Iris pigment epithelial cell (primary cell): Measurements from ENCODE around the gene BLOC1S3.

Source experiments
- DNase-seq: peaks from one replicate; pipeline ENCODE4 v3.0.0-alpha.2; 2011; ENCODE audit warnings: low read depth

BLOC1S3 gene, protein sequence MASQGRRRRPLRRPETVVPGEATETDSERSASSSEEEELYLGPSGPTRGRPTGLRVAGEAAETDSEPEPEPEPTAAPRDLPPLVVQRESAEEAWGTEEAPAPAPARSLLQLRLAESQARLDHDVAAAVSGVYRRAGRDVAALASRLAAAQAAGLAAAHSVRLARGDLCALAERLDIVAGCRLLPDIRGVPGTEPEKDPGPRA

GRCh38 chr19:45178262-45179071 is at the start of gene BLOC1S3:
Gene BLOC1S3 (plus strand): TSS chr19:45178784. CDS start chr19:45179297, 513 bp downstream.
- peak; percentile 100 for DNase-seq

DNA sequence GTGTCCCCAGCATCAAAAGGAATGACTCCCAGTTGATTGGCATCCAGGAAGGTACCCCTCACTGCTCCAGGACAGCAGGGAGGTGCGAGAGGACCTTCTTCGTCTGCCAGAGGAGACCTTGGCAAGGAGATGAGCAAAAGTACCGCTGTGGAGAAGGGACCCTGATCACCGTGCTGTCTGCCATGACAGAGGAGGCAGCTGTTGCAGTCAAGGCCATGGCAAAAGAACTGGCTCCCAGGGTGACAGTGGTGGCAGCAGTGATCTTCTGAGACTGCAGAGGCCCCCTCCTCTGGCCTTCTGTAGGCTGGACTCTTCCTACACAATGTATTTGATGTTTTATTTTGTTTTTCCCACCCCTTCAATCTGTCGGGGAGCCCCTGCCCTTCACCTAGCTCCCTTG is 49.8 kb upstream of the BLOC1S3 start:
- DNase-seq, result no peak

- DNase-seq, result no peak
These were observed 48.3 kb upstream of the BLOC1S3 start for GRCh38 chr19:45130236-45130635.

GRCh38 chr19:45130888-45131615 is 47.5 kb upstream of the BLOC1S3 start:
- DNase-seq, result peak; percentile 15

DNA sequence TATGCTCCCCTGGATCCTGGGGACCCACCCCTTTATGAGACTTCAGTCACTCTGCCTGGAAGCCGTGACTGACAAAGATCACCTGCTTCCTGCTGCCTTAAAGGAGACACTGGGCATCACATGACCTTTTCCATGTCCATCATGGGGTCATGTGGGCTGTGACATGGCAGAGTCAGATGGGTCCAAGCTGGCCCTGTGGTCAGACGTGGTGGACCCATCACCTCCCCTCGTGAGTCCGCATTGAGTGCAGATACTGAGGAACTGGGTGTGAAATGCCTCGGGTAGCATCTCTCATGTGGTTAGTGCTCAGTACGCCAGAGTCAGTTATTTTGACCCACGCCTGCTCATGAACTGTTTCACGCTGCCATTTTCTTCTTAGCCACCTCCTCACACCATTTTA is 44.9 kb upstream of the BLOC1S3 start:
- DNase-seq, result no peak

DNA sequence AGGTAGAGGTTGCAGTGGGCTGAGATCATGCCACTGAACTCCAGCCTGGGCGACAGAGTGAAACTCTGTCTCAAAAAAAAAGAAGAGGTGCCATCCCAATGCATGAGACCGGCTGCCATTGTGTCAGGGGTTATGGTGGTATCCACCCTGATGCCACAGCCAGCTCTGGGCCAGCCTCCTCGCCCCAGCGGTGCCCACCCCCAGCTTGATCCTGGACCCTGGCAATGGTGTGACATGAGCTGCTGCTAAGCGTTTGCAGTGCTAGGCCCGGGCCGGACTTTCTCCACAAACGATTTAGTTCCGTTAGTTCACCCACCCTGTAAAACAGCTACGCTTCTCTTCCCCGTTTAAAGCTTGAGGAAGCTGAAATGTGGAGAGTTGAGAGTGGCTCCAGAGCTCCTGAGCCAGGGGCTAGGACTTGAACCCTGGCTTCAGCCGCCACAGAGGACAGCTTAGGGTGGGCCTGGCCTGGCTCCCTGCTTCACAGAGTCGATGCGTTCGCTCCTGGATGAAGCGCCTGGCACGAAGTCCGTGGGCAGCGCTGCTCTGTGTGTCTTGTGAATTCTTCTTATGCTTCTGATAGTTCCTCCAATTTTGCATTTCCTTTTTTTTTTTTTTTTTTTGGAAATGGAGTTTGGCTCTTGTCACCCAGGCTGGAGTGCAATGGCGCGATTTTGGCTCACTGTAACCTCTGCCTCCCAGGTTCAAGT is 43.3 kb upstream of the BLOC1S3 start:
- DNase-seq, result no peak

DNA sequence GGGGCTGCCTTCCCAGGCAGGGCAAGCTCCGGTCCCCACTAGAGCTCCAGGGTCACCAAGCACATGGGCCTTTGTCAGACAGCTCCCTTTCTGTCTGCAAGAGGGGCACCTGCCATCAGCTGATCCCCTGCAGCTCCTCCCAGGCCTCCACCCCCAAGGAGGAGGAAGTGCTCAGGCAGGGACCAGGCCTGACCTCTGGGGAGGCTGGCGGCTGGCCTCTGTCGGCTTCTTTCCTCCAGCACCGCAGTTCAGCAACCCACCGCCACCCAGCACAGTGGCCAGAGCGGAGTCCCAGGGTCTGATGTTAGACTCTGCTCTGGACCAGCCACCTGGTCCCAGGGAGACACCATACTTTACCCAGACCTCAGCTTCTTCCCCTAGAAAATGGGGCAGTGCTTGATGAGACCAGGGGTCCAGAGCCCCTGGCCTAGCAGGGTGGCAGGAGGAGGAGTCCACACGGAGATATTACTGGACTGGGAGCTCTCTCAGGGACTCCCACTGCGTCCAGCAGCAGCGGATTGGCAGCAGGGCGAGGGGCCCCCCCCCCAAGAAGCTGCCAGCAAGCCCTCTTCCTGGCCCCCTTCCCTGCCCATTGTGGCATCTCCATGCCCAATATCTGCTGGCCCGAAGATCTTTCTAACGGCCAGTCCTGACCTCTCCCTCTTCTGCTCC is 41.9 kb upstream of the BLOC1S3 start:
- DNase-seq, result no peak

DNA sequence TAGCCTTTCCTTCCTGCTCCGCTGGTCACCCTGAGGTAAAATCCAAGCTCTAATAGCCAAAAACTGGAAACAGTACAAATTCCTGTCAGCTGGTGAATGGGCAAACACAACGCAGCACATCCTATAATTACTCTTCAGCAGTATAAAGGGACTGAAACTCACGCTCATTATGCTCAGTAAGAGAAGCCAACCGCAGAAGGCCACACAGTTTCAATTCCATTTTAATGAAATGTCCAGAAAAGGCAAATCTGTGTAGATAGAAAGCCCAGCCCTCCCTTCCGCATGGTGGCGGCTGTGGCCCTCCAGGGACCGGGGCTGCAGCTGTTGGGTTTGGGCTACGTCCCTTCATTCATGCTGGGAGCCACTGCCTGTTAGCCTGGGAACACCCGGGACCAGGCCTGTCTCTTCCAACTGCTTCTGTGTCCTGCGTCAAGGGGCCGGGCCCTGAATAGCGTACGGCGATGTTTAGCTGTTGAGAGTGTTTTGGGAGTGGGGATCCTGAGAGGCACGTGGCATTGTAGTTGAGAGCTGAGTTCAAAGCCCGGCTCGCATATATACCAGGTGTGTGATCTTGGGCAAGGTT is 41.3 kb upstream of the BLOC1S3 start:
- no peak for DNase-seq

DNA sequence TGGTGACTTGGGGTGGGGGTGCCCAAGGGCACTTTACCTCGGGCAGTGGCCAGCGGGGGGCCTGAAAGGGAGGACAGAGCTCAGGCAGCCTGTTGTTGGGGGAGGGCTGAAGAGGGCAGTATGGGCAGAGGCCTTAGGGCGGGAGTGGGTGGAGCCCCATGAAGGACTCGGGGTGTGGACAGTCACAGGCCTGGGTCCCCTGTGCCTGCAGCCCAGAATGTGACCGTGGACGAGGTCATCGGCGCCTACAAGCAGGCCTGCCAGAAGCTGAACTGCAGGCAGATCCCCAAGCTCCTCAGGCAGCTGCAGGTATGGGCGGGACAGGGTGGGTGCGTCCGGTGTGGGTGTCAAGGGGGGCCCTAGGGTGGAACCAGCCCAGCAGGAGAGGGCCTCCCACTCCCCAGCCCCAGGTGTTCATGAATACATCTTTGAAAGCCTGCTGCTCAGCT is 40.3 kb upstream of the BLOC1S3 start:
- DNase-seq, result no peak

DNA sequence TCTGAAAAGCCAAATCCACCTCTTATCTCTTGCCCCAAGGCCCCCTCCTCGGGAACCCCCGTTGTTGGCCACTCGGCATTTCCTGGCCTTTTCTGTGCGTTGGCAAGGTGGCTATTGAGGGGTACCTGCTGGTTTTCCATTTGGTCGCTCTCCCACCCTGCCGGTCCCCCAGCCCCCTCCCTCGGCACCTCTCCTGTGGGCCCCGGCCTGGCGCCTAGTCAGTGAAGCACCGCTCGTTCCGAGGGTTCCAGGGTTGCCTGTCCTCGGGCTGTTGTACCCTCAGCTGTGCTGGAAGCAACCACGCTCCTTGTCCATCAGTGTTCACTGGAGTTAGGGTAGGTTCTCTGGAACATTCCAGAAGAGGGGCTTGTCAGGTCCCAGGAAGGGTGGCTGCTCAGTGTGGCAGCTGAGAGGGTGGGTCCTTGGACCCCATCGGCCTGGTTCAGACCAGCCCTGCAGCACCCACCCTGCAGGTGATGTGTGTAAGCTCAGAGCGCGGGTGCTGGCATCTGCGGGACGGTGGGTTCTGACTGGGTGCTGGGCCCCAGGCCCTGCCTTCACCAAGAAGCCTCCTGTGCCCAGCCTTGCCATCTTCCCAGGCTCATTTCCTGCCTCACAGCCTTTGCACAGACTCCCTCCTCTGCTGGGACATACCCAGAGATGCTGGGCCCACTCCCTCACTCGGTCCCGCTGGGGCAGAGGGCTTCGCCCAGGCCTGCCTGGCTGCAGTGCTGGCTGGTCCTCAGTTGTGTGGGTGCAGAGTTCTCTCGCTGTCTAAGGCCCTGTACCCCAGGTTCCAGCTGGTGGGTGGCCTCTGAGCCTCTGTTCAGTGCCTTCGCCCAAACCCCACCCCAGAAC is 39.1 kb upstream of the BLOC1S3 start:
- DNase-seq, result no peak

GRCh38 chr19:45140144-45140503 is 38.5 kb upstream of the BLOC1S3 start:
- DNase-seq, result no peak

DNA sequence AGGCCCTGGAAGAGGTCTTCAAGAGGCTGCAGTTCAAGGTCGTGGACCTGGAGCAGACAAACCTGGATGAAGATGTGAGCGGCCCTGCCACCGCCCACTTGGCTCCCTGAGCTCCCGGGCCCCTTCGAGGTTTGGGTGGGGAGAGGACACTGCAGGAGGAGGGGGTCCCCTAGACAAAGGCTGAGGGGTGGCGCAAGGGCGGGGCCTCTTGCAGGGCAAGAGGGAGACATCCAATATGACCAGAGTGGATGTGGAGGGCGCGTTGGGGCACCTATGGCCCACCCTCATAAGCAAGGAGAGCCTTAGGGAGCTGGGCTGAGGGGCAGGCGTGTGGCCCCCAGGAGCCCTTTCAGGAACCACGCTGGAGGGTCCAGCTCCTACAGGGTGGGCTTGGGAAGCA is 38.1 kb upstream of the BLOC1S3 start:
- DNase-seq, result no peak

DNA sequence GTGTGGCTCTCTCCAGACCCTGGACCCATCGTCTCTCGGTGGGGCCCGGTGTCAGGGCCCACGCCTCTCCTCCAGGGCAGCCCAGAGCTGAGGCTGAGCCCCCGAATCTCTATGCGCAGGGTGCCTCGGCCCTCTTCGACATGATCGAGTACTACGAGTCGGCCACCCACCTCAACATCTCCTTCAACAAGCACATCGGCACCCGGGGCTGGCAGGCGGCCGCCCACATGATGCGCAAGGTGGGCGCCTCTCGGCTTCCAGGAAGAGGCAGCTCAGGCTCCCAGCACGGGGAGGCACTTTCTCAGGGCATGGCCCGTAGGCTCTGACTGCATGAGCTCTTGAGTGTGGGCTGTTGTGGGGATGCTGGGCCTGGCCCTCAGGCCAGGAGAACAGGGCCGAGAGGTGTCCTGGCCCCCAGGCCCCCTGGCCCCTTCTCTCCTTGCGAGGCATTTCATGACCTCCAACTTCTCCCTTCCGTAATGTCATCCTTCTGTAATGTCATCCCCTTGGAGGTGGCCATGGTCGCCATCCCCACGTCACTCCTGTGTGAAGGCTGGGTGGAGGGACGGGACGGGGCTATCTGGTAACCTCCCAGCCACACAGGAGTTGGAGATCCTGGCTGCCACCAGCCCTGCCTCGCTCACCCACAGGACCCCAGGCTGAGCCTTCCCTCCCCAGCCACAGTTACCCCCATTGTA is 37.2 kb upstream of the BLOC1S3 start:
- no peak for DNase-seq

- DNase-seq, result no peak
These were observed 36.4 kb upstream of the BLOC1S3 start for GRCh38 chr19:45142016-45142725.

GRCh38 chr19:45142726-45143110 is 35.9 kb upstream of the BLOC1S3 start:
- DNase-seq, result no peak

GRCh38 chr19:45144431-45145269 is 33.9 kb upstream of the BLOC1S3 start:
- DNase-seq, result no peak

- DNase-seq, result no peak
These were observed 33.1 kb upstream of the BLOC1S3 start for GRCh38 chr19:45145270-45146189.
